Germinal center (tissue), 1 donor: ENCODE data around the gene ZNF793.

Experiments used
- DNase-seq: peaks from one replicate; pipeline ENCODE4 v3.0.0; 2012; ENCODE audit warnings: mixed read lengths, low spot score

Gene ZNF793

DNA sequence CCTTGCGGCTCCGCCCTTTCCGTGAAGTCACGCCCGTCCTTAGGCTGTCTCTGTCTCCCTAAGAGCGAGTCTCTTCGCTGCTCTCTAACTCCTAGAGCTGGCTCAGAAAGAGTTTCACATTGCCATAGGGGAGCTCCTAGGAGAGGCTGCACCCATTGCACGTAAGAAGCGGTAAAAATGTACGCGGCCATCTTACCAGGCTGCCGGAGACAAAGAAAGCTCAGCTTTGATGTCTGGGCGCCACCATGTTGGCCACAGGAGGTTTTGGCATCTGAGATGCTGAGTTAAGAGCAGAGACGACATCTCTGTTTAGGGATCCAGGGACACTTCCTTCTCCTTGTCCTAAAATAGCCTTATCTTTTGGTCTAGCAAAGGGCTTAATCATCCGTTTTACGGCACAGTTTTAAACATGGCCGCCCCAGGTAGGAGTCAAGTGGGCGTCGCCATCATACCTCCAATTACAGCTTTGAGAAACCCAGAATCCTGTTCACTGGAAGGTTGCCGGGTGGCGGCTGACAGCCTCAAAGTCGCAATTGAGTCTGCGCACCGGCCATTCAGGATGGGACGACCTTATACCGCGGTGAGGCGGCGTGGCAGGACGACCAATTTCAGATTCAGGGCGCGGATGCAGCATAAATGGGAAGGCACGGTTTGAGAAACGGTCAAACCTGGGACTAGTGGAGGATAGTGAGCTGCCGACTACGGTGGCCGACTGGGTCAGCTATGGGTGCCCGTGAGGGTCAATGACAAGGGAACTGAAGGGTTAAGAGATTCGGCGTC is at the start of gene ZNF793:
ZNF793 (plus strand) TSS at position 553 of the 780 bp plus-strand sequence. CDS start 16,501 bp downstream, outside the sequence.
- DNase-seq, result peak; percentile 83

DNA sequence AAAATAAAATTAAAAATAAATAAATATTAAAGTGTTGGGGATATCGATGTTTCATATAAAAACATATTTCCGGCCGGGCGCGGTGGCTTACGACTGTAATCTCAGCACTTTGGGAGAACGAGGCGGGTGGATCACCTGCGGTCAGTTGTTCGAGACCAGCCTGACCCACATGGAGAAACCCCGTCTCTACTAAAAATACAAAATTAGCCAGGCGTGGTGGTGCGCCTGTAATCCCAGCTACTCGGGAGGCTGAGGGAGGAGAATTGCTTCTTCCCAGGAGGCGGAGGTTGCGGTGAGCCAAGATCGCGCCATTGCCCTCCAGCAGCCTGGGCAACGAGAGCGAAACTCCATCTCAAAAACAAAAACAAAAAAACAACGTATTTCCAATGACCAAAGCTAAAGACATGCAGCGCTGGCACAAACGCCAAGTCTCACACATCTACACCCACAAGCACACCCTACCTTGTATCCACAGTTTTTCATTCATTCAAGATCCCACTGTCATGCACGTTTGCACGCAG is 40.4 kb upstream of the ZNF793 start:
- DNase-seq, result no peak

DNA sequence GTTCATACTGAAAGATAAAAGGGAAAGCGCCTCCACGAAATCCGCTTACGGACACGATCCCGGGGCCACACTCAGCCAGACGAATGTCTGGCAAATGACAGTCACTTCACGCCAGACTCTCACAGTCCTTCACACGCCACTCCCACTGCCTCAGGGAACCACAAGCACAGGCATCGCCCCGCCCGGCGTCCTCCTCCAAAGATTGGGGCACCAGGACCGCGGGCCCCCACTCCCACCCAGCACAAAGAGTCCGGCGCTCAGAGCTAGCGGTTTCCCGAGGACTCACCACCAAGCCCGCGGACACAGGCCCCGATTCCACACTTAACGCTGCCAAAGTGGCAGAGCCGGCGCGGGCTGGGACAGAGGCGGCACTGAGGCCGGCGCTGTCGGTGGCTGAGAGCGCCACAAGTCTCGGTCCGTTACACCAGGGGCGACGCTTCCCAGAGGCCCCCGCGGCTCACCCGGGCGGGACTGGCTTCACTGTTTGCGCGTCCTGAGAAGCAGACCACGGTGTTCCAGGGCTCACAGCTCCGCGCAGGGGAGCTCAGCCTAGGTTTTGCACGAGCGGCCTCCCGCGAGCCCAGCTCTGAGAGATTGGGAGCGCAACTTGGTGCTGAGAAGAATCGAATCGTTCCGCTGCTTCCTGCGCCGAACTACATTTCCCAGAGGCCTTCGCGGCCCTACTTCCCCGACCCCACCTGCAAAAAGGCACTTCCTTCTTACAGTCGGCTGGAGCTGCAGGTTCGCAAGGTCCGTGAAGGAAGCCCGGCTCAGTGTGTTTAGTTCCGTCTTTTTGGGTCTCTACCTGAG is 39.7 kb upstream of the ZNF793 start, which contains the start of gene ZNF569:
ZNF569 (minus strand) TSS at position 647 of the 810 bp plus-strand sequence. CDS start 22,523 bp downstream, outside the sequence.
- DNase-seq, result peak; percentile 87

DNA sequence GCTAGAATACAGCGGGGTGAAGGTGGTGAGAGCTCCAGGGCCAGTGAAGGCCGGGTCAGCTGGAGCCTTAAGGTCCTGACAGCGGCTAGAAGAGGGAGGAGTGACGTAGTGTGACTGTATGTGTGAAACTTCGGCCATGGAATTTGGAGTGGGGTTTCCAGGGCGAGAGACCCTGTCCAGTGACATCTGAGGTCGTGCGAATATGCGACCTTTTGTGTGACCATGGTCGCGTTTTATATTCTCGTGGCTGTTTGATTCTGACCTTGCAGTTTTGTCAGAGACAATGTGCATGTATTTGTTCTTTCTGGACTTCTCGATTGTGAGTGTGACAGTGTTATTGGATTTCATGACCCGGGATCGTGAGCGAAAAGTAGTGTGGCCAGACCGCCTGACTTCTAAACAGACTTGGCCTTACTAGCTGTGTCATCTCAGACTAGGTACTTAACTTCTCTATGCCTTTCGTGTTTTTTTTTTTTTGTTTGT is 39.1 kb upstream of the ZNF793 start:
- DNase-seq, result no peak

DNA sequence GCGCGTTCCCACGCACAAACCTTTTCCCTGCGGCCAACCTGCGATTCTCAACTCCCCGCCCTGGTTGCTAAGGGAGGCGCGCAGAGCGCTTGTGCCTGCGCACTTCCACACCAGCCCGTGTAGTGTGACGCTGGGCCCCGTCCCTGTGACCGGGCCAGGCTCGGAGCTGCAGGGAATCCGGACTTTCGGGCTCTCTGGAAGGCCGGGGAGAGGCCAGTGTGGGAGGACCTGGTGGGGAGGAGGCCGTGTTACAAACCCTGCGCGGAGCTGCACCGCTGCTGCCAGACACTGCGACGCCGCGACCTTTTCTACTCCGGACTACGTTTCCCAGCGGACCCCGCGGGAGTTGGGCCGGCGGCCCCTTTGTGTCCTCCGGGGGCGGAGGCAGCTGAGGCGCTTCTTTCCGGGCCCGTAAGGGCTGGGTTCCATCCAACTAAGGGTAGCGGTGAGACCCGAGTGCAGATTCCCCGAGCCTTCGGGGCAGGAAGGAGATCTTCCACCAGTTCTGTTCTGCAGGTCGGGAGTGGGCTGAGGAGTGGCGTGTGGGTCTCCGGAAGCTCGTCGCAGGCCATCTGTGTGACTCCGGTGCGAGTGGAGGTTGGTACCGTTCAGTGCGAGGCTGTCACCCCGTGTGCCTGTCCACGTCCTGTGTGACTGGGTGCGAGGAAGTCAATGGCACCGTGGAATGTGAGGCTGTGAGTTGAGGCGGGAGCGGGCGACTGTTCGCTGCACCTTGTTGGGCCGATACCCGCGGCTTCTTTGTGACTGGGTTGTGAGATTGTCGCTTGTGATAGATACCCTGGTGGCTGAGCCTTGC is 37.6 kb upstream of the ZNF793 start, which contains the start of gene ZNF570:
ZNF570 (plus strand) TSS at position 396 of the 817 bp plus-strand sequence. CDS start 999 bp downstream, outside the sequence.
- peak; percentile 78 for DNase-seq

DNA sequence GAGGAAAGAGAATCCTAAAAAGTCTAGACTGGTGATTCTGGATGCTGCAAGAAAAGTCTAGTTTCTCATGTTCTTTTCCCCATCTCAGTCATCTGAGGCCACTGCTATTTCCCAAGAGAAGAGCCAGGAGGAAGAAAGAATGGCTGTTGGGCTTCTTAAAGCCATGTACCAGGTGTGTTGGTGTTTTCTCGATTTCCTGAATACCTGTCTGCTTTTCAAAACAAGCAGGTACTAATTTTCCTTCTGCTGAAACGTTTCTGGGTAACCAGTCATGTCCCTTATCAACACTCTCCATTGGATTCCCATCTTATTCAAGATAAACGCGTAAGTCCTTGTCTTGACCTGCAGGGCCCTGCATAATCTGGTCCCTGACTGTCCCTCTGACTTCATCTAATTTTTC is 36.5 kb upstream of the ZNF793 start:
- no peak for DNase-seq

DNA sequence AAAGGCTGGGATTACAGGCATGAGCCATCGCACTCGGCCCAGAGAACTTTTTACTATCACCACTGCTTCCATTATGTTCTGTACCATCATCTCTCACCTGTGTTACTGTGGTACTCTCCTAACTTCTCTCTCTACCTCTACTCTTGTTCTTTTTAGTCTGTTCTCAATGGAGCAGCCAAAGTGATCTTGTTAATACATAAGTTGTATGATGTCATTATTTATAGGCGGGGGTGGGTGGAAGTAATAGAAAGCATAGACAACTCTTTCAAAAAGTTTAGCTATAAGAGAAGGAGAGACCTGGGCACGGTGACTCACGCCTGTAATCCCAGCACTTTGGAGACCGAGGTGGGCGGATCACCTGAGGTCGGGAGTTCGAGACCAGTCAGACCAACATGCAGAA is 34.6 kb upstream of the ZNF793 start:
- no peak for DNase-seq

DNA sequence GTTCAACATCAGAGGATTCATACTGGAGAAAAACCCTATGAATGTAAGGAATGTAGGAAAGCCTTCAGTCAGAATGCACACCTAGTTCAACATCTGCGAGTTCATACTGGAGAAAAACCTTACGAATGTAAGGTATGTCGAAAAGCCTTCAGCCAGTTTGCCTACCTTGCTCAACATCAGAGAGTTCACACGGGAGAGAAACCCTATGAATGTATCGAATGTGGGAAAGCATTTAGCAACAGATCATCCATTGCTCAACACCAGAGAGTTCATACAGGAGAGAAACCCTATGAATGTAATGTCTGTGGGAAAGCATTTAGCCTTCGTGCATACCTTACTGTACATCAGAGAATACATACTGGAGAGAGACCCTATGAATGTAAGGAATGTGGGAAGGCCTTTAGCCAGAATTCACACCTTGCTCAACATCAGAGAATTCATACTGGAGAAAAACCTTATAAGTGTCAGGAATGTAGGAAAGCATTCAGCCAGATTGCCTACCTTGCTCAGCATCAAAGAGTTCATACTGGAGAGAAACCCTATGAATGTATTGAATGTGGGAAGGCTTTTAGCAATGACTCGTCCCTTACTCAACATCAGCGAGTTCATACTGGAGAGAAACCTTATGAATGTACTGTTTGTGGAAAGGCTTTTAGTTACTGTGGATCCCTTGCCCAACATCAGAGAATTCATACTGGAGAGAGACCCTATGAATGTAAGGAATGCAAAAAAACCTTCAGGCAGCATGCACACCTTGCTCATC is 22.2 kb upstream of the ZNF793 start:
- no peak for DNase-seq

DNA sequence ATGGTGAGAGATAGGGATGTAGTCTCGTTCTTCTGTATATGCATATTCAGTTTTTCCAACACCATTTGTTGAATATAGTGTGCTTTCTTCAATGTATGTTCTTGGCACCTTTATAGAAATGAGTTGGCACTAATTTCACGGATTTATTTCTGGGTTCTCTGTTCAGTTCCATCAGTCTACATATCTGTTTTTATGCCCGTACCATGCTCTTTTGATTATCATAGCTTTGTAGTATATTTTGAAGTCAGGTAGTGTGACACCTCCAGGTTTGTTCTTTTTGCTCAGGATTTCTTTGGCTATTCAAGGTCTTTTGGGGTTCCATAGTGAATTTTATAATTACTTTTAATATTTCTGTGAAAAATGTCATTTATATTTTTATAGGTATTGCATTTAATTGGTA is 14.5 kb upstream of the ZNF793 start:
- no peak for DNase-seq

DNA sequence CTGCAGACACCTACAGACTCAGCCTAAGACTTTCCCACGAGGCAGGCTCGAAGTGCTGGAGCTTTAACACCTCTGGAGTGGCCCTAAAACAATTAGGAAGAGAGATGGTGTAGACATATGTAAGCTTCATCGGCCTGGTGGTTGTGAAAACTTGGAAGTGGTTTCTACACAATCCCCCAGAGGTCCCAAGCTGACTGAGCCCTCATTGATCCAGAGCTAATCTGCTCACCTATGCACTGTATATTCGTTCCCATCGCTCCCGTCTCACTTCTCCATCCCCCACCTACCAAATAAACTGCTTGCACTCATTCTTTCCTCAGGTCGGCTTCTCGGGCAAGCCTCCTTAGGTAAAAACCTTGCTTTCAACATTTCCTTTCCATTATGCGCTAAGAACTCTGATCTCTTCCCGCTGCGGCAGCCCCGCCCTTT is 767 bp upstream of the ZNF793 start:
- no peak for DNase-seq

DNA sequence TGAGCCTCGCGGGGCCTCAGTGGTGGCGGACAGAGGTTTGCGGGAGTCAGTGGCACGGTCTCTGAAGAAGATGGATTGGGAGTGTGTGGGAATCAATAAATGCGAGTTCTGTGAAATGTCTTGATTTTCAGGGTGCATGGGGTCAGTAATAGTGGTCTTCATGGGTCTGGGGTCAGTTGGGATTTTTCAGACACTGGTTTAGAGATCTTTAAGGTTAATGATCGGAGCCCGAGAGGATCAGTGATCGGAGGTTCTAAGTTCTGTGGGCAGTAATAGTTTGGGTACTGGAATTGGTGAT is 377 bp downstream of the ZNF793 start:
- DNase-seq, result no peak

DNA sequence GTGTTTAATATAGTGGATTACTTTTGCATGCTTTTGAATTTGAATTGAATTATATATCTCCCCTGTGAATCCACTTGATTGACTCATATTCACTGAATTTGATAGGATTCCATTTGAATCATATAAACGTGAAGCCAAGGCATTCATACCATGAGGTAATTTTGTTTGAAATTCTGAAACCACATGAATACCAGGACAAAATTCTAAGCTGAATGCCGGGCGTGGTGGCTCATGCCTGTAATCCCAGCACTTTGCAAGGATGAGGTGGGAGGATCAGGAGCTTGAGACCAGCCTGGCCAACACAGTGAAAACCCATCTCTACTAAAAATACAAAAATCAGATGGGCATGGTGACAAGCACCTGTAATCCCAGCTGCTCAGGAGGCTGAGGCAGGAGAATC is 4.4 kb downstream of the ZNF793 start:
- no peak for DNase-seq

DNA sequence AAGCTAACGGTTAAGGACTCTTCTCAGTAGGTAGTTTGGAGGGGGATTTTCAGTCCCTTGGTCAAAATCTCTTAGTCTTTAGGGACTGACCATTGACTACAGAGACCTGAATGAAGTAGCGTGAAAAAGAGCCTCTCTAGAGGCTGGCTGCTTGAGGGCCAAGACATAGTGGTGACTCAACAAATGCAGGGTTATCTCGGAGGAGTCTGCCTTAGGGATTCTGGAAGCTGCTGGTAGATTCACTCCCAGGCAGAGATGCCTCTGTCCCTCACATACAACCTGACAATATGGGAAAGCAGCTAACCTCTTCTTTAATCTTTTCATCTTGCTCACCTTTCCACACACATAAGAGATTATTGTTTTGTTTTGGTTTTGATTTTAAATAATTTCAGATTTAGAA is 5.1 kb downstream of the ZNF793 start:
- DNase-seq, result no peak

DNA sequence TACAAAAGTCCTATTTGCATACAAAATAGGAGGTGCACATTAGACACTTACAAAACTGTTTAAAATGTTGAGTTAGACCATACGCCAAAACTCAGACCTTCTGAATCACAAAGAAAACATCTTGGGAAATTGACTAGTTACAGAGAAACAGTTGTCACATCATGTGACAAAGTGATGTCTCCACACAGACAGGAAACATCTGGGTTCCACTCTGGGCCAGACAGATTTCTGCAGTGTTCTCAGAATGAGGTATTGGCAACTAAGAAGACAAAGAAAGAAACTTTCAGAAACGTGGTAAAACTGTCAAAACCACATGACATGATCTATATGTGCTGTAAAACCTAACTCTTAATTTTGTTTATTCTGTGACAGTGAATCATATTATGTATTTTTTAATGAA is 6.7 kb downstream of the ZNF793 start:
- no peak for DNase-seq

DNA sequence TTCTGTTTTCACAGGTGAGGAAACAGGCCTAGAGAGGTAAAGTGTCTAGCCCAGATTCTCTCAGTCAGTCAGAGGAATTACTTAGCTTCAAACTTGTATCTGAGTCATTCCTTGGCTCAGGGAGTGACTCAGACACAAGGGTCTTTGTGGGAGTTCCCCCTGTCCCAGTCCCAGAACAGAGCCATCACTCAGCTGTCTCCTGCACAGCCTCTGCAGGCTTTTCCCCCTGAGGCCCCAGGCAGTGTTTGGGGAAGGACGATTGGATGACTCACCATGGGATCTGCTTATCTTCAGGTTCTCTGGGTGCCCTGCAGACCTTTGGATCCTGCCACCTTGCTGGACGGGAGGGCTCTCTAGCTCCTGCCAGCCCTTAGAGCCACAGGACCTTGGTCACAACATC is 13.2 kb downstream of the ZNF793 start:
- DNase-seq, result no peak

DNA sequence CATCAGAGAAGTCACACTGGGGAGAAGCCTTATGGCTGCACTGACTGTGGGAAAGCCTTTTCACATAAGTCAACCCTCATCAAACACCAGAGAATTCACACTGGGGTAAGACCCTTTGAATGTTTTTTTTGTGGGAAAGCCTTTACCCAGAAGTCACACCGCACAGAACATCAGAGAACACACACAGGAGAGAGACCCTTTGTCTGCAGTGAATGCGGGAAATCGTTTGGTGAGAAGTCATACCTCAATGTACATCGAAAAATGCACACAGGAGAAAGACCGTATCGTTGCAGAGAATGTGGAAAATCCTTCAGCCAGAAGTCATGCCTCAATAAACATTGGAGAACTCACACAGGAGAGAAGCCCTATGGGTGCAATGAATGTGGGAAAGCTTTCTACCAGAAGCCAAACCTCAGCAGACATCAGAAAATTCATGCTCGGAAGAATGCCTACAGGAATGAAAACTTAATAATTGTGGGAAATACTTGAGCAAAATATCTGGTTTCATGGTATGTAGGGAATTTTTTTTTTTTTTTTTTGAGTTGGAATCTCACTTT is 30.7 kb downstream of the ZNF793 start:
- no peak for DNase-seq

DNA sequence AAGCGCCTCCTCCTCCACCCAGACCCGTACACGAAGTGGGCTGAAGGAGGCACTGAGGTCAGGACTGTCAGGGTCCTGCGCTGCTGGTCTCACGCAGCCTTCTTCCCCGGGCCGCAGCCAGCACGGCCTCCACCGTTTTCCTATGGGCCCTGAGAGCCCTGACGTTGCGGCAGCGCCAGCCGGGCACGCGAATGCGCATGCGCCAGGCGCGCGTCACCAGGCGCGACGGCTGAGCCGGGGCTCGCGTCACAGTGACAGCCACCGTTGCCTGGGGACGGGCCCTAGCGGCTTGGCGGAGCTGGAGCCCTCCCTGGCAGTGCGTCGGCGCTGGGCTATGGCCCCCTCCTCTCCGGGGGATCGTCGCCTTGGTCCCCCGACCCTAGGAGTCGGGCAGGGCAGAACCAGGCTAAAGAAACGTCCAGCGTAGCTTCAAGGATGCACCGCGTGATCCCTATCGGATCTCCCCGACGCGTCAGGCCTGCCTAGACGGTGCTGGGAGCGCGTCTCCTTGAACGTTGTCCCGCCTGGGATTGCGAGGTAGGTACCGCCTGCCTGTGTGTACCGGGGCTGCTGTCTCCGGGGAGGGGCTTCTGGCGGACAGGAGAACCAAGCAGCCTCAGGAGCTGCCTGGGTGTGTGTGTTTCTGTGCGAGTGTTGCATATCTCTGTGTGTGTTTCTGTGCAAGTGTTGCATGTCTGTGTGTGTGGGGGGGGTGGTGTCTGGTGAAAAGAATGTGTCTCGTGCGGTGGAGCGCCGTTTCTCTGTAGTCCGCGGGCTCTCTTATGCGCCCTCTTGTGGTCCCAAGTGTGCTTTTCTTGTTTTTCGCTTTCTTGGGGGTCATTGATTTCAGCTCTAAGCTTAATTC is 44.6 kb downstream of the ZNF793 start:
- peak; percentile 88 for DNase-seq

DNA sequence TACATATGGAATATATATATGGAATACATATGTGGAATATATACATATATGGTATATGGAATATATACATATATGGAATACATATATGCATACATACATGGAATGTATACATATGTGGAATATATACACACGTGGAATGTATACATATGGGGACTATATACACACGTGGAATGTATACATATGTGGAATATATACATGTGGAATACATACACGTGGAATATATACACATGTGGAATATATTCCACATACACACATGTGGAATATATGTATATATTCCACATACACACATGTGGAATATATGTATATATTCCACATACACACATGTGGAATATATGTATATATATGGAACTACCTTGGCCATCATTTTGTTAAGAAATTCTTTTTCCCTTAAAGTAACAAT is 56.8 kb downstream of the ZNF793 start:
- no peak for DNase-seq

DNA sequence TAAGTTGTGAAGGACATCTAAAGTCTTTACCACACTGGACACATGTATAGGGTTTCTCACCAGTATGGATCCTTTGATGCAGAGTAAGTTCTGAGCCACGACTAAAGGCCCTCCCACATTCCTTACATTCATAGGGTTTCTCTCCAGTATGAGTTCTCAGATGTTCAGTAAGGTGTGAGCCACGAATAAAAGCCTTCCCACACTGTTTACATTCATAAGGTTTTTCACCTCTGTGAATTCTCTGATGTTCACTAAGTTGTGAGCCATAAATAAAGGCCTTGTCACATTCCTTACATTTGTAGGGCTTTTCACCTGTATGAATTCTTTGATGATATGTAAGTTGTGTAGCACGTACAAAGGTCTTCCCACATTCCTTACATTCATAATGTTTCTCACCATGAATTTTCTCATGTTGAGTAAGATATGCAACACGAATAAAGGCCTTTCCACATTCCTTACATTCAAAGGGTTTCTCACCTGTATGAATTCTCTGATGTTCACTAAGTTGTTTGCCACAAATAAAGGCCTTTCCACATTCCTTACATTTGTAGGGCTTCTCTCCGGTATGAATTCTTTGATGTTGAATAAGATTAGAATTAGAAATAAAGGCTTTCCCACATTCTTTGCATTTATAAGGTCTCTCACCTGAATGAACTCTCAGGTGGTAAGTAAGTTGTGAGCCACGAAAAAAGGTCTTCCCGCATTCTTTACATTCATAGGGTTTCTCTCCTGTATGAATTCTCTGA is 58.1 kb downstream of the ZNF793 start:
- DNase-seq, result no peak
